Thymus (tissue), 11 donors: Measurements from ENCODE around the gene UQCC3. TPM values are rescaled to one million over a fixed set of nuclear protein-coding genes. Genes with fewer than 3 reads are reported as not detected.
A peak's percentile ranks its signal among the peaks of the same experiment; 100 is the strongest.

Source experiments
- DNase-seq, 9 donors: peaks; one replicate each; pipeline ENCODE4 v3.0.0-alpha.2; 2013; ENCODE audit warnings: low spot score in 9 of 9, low read depth in 6 of 9, missing footprints in 1 of 9
- H3K27ac ChIP-seq, 2 donors: one replicate each; pipeline ENCODE4 v1.5.1; 2013; ENCODE audit warnings: control low read depth in 1 of 2, low read depth in 1 of 2, low read length in 1 of 2, mild to moderate bottlenecking in 1 of 2, moderate library complexity in 1 of 2
- H3K27me3 ChIP-seq, 2 donors: one replicate each; pipeline ENCODE4 v1.5.1; 2013; ENCODE audit warnings: low read length in 1 of 2; ENCODE audit not compliant: control insufficient read depth in 2 of 2, insufficient read depth in 1 of 2
- H3K36me3 ChIP-seq, 2 donors: one replicate each; pipeline ENCODE4 v1.5.1; 2013; ENCODE audit warnings: low read length in 1 of 2, mild to moderate bottlenecking in 1 of 2, moderate library complexity in 1 of 2; ENCODE audit not compliant: control insufficient read depth in 2 of 2, insufficient read depth in 2 of 2
- H3K4me1 ChIP-seq, 2 donors: one replicate each; pipeline ENCODE4 v1.5.1; 2013; ENCODE audit warnings: low read length in 2 of 2; ENCODE audit not compliant: control insufficient read depth in 2 of 2, insufficient read depth in 2 of 2
- H3K4me3 ChIP-seq, 2 donors: one replicate each; pipeline ENCODE4 v1.5.1; 2013; ENCODE audit warnings: low read length in 2 of 2, control low read depth in 1 of 2, mild to moderate bottlenecking in 1 of 2
- H3K9me3 ChIP-seq, 2 donors: one replicate each; pipeline ENCODE4 v1.5.1; 2013; ENCODE audit warnings: low read length in 1 of 2, mild to moderate bottlenecking in 1 of 2; ENCODE audit not compliant: control insufficient read depth in 2 of 2, insufficient read depth in 1 of 2
- WGBS: extraction: QIAGEN DNeasy Blood & Tissue Kit; methylation state at CpG from one replicate; pipeline ENCODE4 v1.1.7; 2013; 5-methylcytosine and 5-hydroxymethylcytosine counted together
- polyA plus RNA-seq: library from polyadenylated mRNA; stranded (reverse); fragments of 200-250 nt; gene quantifications from one replicate; pipeline ENCODE4 v1.2.3, GENCODE V29; 2013
- total RNA-seq: library from RNA; stranded (reverse); fragments of 120-200 nt; gene quantifications from one replicate; pipeline ENCODE4 v1.2.4, GENCODE V29; 2013
- donor health status: healthy.

UQCC3 gene
- total and polyA plus RNA-seq, 2 donors = 11.8 to 19.3 TPM

GRCh38 chr11:62656796-62657429, 14.6 kb upstream of the UQCC3 start:
- no peak overlapping the region for H3K27ac ChIP-seq
- WGBS = 75% methylated on average over 5 of the region's 5 CpGs
- H3K36me3 ChIP-seq = peaks cover 0 to 3% of the 10 kb centered on the region in 2 donors
- H3K4me3 ChIP-seq = no peak overlapping the region
- no peak for DNase-seq
- H3K27me3 ChIP-seq = no peaks in the 10 kb centered on the region
- peaks cover 6 to 8% of the 10 kb centered on the region in 2 donors for H3K4me1 ChIP-seq
- no peaks in the 10 kb centered on the region for H3K9me3 ChIP-seq

GRCh38 chr11:62664405-62665074, 6.9 kb upstream of the UQCC3 start:
- Histone ChIP-seq H3K4me1 (peaks cover 18 to 22% of the 10 kb centered on the region in 2 donors), H3K27ac (peak overlapping the region; percentile 94 to 97), H3K4me3 (peak overlapping the region; percentile 71 to 90), H3K9me3 (peaks cover 0 to 10% of the 10 kb centered on the region in 2 donors), H3K36me3 (peaks cover 26 to 33% of the 10 kb centered on the region in 2 donors), H3K27me3 (no peaks in the 10 kb centered on the region)
- DNase-seq = peak in 8 of 9 donors; percentile 44 to 85 (median 64)
- WGBS = 3% methylated on average over 36 of the region's 36 CpGs

GRCh38 chr11:62665075-62665598, 6.3 kb upstream of the UQCC3 start, which contains the start of the genes C11orf98 and CSKMT:
C11orf98 (minus strand) TSS chr11:62665210; CDS start chr11:62665169, 41 bp downstream.
CSKMT (plus strand) TSS chr11:62665312; CDS start chr11:62665880, 568 bp downstream.
- H3K4me3 ChIP-seq = peak within 1 kb of the TSS; percentile 71 to 90
- peak; percentile 87 to 97 (median 92) for DNase-seq
- peaks cover 18 to 27% of the 10 kb centered on the region in 2 donors for H3K4me1 ChIP-seq
- no peaks in the 10 kb centered on the region for H3K27me3 ChIP-seq
- H3K27ac ChIP-seq = peak within 1 kb of the TSS; percentile 94 to 97
- peaks cover 26 to 33% of the 10 kb centered on the region in 2 donors for H3K36me3 ChIP-seq
- under 1% methylated on average over 47 of the region's 47 CpGs for WGBS
- peaks cover 0 to 10% of the 10 kb centered on the region in 2 donors for H3K9me3 ChIP-seq

GRCh38 chr11:62665599-62666258, 5.7 kb upstream of the UQCC3 start:
- H3K27ac ChIP-seq = peak overlapping the region; percentile 82 to 97
- no peaks in the 10 kb centered on the region for H3K27me3 ChIP-seq
- WGBS = 9% methylated on average over 39 of the region's 39 CpGs
- peak overlapping the region; percentile 71 to 90 for H3K4me3 ChIP-seq
- H3K4me1 ChIP-seq = peaks cover 19 to 31% of the 10 kb centered on the region in 2 donors
- H3K36me3 ChIP-seq = peaks cover 26 to 33% of the 10 kb centered on the region in 2 donors
- peak in 4 of 9 donors; percentile 46 to 73 (median 52) for DNase-seq
- H3K9me3 ChIP-seq = peaks cover 0 to 10% of the 10 kb centered on the region in 2 donors

GRCh38 chr11:62666259-62666926, 5.1 kb upstream of the UQCC3 start:
- Histone ChIP-seq H3K27ac (peak overlapping the region; percentile 82 to 97), H3K36me3 (peaks cover 26 to 33% of the 10 kb centered on the region in 2 donors), H3K4me3 (peak overlapping the region; percentile 71 to 90), H3K9me3 (peaks cover 0 to 10% of the 10 kb centered on the region in 2 donors), H3K27me3 (no peaks in the 10 kb centered on the region), H3K4me1 (peaks cover 21 to 38% of the 10 kb centered on the region in 2 donors)
- WGBS = 84% methylated on average over 16 of the region's 16 CpGs
- no peak for DNase-seq

- peak overlapping the region in 1 of 2 donors; percentile 43 for H3K27ac ChIP-seq
- no peak for DNase-seq
- H3K27me3 ChIP-seq = no peaks in the 10 kb centered on the region
- H3K36me3 ChIP-seq = peaks cover 22 to 26% of the 10 kb centered on the region in 2 donors
- H3K9me3 ChIP-seq = peaks cover 0 to 15% of the 10 kb centered on the region in 2 donors
- no peak overlapping the region for H3K4me3 ChIP-seq
- 96% methylated on average over 2 of the region's 2 CpGs for WGBS
- peaks cover 24 to 43% of the 10 kb centered on the region in 2 donors for H3K4me1 ChIP-seq
These were observed 4.0 kb upstream of the UQCC3 start for GRCh38 chr11:62667460-62667859.

GRCh38 chr11:62669420-62670161, 1.9 kb upstream of the UQCC3 start:
- H3K27me3 ChIP-seq = no peaks in the 10 kb centered on the region
- H3K4me3 ChIP-seq = no peak overlapping the region
- H3K4me1 ChIP-seq = peaks cover 25 to 47% of the 10 kb centered on the region in 2 donors
- DNase-seq = no peak
- peaks cover 0 to 15% of the 10 kb centered on the region in 2 donors for H3K9me3 ChIP-seq
- peaks cover 14 to 32% of the 10 kb centered on the region in 2 donors for H3K36me3 ChIP-seq
- H3K27ac ChIP-seq = no peak overlapping the region
- WGBS = 96% methylated on average over 4 of the region's 4 CpGs

- Histone ChIP-seq H3K27me3 (no peaks in the 10 kb centered on the region), H3K4me3 (peak overlapping the region; percentile 77 to 97), H3K36me3 (peaks cover 14 to 43% of the 10 kb centered on the region in 2 donors), H3K4me1 (peaks cover 20 to 41% of the 10 kb centered on the region in 2 donors), H3K27ac (peak overlapping the region; percentile 94), H3K9me3 (peaks cover 0 to 11% of the 10 kb centered on the region in 2 donors)
- under 1% methylated on average over 17 of the region's 17 CpGs for WGBS
- peak in 3 of 9 donors; percentile 30 to 77 (median 38) for DNase-seq
These were observed 251 bp upstream of the UQCC3 start for GRCh38 chr11:62671236-62671607.
